K562 (cell line): ENCODE results near the gene ARFGAP1. TPM values are rescaled to one million over a fixed set of nuclear protein-coding genes. Genes with fewer than 3 reads are reported as not detected.

Experiments used
- ATAC-seq: fragments of 200-7000 bp; cut with Tn5 transposase; 3 replicates; pipeline ENCODE4 v1.9.1; 2020; ENCODE audit warnings: moderate library complexity
- BruUV-seq: library from RNA; stranded (reverse); fragments of 400-500 nt; replicated peaks from 2 replicates; lab custom pipeline; 2021; lab: Mats Ljungman, UMichigan
- CTCF ChIA-PET: fragments of 300-600 bp; formaldehyde crosslinking; extraction: SDS; loops from one replicate; lab custom pipeline; 2021; ENCODE audit warnings: low intra/inter-chr PET ratio; lab: Yijun Ruan, JAX
- POLR2A ChIA-PET: fragments of 300-600, 350-650 bp; sonication (Branson Sonifier 250); formaldehyde crosslinking; extraction: SDS; loops from one replicate; lab custom pipeline; 2021; ENCODE audit warnings: antibody characterized with exemption, inconsistent platforms; lab: Yijun Ruan, JAX
- DNase-seq, 4 experiments: peaks; one replicate each; pipeline versions ENCODE4 v3.0.0 to v3.0.0-alpha.2; 2011 to 2018; ENCODE audit warnings: low spot score in 3 of 4, mixed read lengths in 3 of 4; ENCODE audit errors: extremely low read depth in 1 of 4
- FAIRE-seq: peaks from 2 replicates; lab custom pipeline; 2011; peaks lifted over from hg19 to GRCh38; lab: Jason Lieb, UNC
- H2AFZ ChIP-seq: 2 replicates; pipeline ENCODE4 v1.6.0; 2011; ENCODE audit warnings: low read depth, low read length, control low read depth, inconsistent platforms
- H3K27ac ChIP-seq: fragments of 200-600 bp; 3 replicates; pipeline ENCODE4 v1.8.0; 2011; ENCODE audit warnings: low read depth, mild to moderate bottlenecking, control low read depth, inconsistent platforms, low read length, moderate library complexity, mixed read lengths; ENCODE audit errors: extremely low read depth
- H3K27me3 ChIP-seq, 2 experiments: fragments of 300-600 bp in 1 of 2; 2 replicates in 1 of 2; 3 replicates in 1 of 2; pipeline versions ENCODE4 v1.6.0 to v1.8.0; 2011; ENCODE audit warnings: inconsistent platforms in 2 of 2, low read length in 2 of 2, mild to moderate bottlenecking in 1 of 2, mixed read lengths in 1 of 2, moderate library complexity in 1 of 2; ENCODE audit not compliant: control insufficient read depth in 2 of 2, insufficient read depth in 2 of 2
- H3K36me3 ChIP-seq: fragments of 300-600 bp; 3 replicates; pipeline ENCODE4 v1.8.0; 2011; ENCODE audit warnings: mild to moderate bottlenecking, low read length, inconsistent platforms; ENCODE audit not compliant: control insufficient read depth, insufficient read depth
- H3K4me1 ChIP-seq, 2 experiments: fragments of 200-600 bp in 1 of 2; replicated peaks in 1 of 2; 2 replicates in 1 of 2; 3 replicates in 1 of 2; pipeline versions ENCODE4 v1.5.1 to v1.8.0; 2011; ENCODE audit warnings: inconsistent platforms in 2 of 2, low read length in 2 of 2, mild to moderate bottlenecking in 1 of 2, mixed read lengths in 1 of 2, moderate library complexity in 1 of 2; ENCODE audit not compliant: control insufficient read depth in 2 of 2, insufficient read depth in 2 of 2
- H3K4me2 ChIP-seq: 2 replicates; pipeline ENCODE4 v1.6.1; 2011; ENCODE audit warnings: low read length, control low read depth, inconsistent platforms, mixed read lengths; ENCODE audit not compliant: insufficient read depth
- H3K4me3 ChIP-seq: fragments of 200-600 bp; sonication (generic), shearing (Covaris generic); 2 replicates; pipeline ENCODE4 v1.5.1; 2016; ENCODE audit warnings: control low read depth, inconsistent platforms
- H3K79me2 ChIP-seq: fragments of 200-600 bp; 3 replicates; pipeline ENCODE4 v1.8.0; 2011; ENCODE audit warnings: low read length, inconsistent platforms; ENCODE audit not compliant: control insufficient read depth, insufficient read depth
- H3K9ac ChIP-seq, 2 experiments: 2 replicates each; pipeline versions ENCODE4 v1.6.0 to v1.6.1; 2011; ENCODE audit warnings: low read depth in 2 of 2, low read length in 2 of 2, control low read depth in 1 of 2, inconsistent platforms in 1 of 2, mild to moderate bottlenecking in 1 of 2, mixed read lengths in 1 of 2; ENCODE audit not compliant: insufficient read depth in 1 of 2
- H3K9me1 ChIP-seq: one replicate; pipeline ENCODE4 v1.6.0; 2011; ENCODE audit warnings: inconsistent platforms, mild to moderate bottlenecking, low read length, moderate library complexity; ENCODE audit not compliant: control insufficient read depth, insufficient read depth
- H3K9me3 ChIP-seq: replicated peaks from 2 replicates; pipeline ENCODE4 v1.5.1; 2011; ENCODE audit warnings: low read depth, low read length, inconsistent platforms; ENCODE audit not compliant: control insufficient read depth, insufficient read depth
- H4K20me1 ChIP-seq: replicated peaks from 2 replicates; pipeline ENCODE4 v1.6.1; 2011; ENCODE audit warnings: low read length, inconsistent platforms, mixed read lengths; ENCODE audit not compliant: control insufficient read depth, insufficient read depth
- GTF2F1 ChIP-seq: IDR thresholded peaks from 2 replicates; pipeline ENCODE4 v1.6.1; 2011; ENCODE audit warnings: low read depth, low read length, improper control_type of control experiment
- HNRNPL ChIP-seq: fragments of 200-400 bp; formaldehyde crosslinking; IDR thresholded peaks from 2 replicates; pipeline ENCODE4 v1.6.1; 2017; ENCODE audit warnings: low read depth, mild to moderate bottlenecking, low read length
- POLR2G ChIP-seq: fragments of 200-400 bp; formaldehyde crosslinking; IDR thresholded peaks from 2 replicates; pipeline ENCODE4 v1.6.1; 2017; ENCODE audit warnings: low read depth, mild to moderate bottlenecking, antibody characterized with exemption, low read length, moderate library complexity
- SRF ChIP-seq, 2 experiments: fragments of 250-450, 450-650 bp in 1 of 2; sonication (Bioruptor Pico) in 1 of 2; sonication (generic) in 1 of 2; formaldehyde crosslinking; IDR thresholded peaks; 2 replicates each; pipeline versions ENCODE4 v1.5.0 to v1.5.1; 2020 to 2022; ENCODE audit warnings: mild to moderate bottlenecking in 1 of 2, missing genetic modification reagents in 1 of 2
- WGBS: fragments of 100-300 bp; shearing (Covaris generic); methylation state at CpG from one replicate; pipeline ENCODE4 v1.1.6; 2016; ENCODE audit warnings: low coverage, mixed read lengths; ENCODE audit not compliant: insufficient coverage; ENCODE audit errors: missing lambda C conversion rate; 5-methylcytosine and 5-hydroxymethylcytosine counted together
- in situ Hi-C: fragments of 300-500 bp; cut with MboI; formaldehyde crosslinking; loops from 4 replicates; pipeline ENCODE4 v1.15.0; 2018; ENCODE audit warnings: inconsistent platforms, mixed read lengths
- intact Hi-C: fragments of 100-400 bp; cut with micrococcal nuclease; formaldehyde crosslinking; loops from 2 replicates; pipeline ENCODE4 v1.14.2; 2022
- polyA plus RNA-seq, 8 experiments: library from polyadenylated mRNA; depleted of rRNA in 4 of 8; stranded (reverse) in 5 of 8; unstranded in 3 of 8; fragments of >200 nt; fragmentation: Nextera tagmentation in 2 of 8; fragmentation: Illumina TruSeq in 1 of 8; extraction: Ambion mirVana in 2 of 8; extraction: Trizol in 1 of 8; gene quantifications; 2 replicates each; pipeline versions ENCODE4 v1.2.1 to v1.2.3, GENCODE V29; 2011 to 2014; ENCODE audit warnings: inconsistent platforms in 1 of 8, missing spikeins in 1 of 8
- total RNA-seq, 7 experiments: library from RNA; depleted of rRNA in 6 of 7; stranded (reverse); fragments of >200 nt in 6 of 7; fragmentation: Illumina TruSeq in 2 of 7; extraction: Trizol in 2 of 7; gene quantifications; 2 replicates each; pipeline versions ENCODE4 v1.2.1 to v1.2.3, GENCODE V29; 2011 to 2021; ENCODE audit warnings: low replicate concordance in 1 of 7

Gene ARFGAP1
- total and polyA plus RNA-seq, 9 of the 15 experiments (the other 6 are each of a cell fraction or from before 2014, with no cell fraction given): 0.53 to 102 (median 33.5) TPM

DNA sequence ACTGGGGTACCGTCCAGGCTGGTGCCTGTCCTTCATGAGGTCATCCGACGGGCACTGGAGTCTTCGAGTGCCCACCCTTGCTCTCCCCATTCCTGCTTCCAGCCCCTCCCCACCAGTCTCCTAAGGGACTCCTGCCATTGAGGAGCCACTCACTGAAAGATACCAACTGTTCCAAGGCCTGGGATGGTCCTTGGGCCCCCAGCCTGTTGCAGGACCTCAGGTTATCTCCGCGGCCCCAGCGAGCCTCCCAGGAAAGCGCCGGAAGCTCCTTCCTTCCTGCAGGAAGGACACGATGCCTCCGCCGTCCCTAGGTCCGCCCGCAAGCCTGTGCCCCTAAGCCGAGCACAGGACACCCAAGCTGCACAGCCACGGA is 19.6 kb upstream of the ARFGAP1 start (continued):
- TF ChIP-seq POLR2G: no peak
- no peak for TF ChIP-seq GTF2F1
- TF ChIP-seq HNRNPL: no peak
- TF ChIP-seq, all 486 proteins: peak for 0

DNA sequence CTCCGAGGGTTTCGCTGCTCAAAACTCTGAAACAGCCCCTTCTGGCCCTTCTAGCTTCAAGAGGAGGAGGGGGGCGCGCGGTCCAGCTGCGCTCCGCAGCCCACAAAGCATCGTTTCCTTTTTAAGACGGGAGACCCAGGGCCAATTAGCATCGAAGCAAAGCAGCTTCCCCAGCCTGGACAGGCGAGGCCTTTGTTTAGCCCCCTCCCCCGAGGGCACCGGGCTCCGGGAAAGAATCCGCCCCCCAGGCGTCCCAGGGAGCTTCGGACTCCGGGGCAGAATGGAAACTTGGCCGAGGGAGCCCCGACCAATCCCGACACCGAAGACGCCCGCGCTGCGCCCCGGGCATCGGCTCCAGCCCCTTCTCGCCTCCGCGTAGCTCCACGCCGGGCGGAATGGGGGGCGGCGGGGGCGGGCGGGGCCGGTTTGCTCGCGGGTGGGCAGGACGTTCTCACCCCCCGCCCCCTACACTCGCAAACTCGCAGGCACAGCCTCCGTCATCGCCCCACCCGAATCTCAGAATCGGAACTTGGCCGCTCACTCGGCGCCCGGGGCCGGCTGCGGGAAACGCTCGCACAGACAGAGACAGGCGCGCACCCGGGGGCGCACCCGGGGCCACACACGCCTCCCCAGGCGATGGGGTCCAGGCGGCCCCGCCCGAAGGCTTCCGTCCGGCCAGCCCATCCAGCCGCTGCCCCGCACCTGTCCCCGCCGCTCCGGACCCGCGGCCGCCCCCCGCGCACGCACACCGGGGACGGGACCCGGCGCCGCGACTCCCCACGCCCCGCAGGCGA is 19.0 kb upstream of the ARFGAP1 start:
- 24% methylated on average over 32 of the region's 89 CpGs for WGBS
- no TSS peak for BruUV-seq
- Histone ChIP-seq H3K27me3 (peaks cover 26 to 78% of the 10 kb centered on the region in 2 experiments; a peak in 4 of 5 replicates), H3K27ac (no peak overlapping the region), H3K36me3 (no peaks in the 10 kb centered on the region), H3K9me3 (no peaks in the 10 kb centered on the region), H3K4me1 (peaks cover 0 to 26% of the 10 kb centered on the region in 2 experiments; a peak in 2 of 5 replicates), H3K9ac (no peak overlapping the region), H2AFZ (no peak overlapping the region), H3K79me2 (no peaks in the 10 kb centered on the region), H3K4me3 (no peak overlapping the region), H4K20me1 (peaks cover 15% of the 10 kb centered on the region; the same call in 1 of the 2 replicates), H3K4me2 (no peak overlapping the region)
- CTCF ChIA-PET: no interaction called here
- DNase-seq (no peak), ATAC-seq (no peak), FAIRE-seq (no peak)
- in situ Hi-C loops (no loop called here), intact Hi-C loops (no loop called here)
- POLR2A ChIA-PET: interaction anchor here (0.6 to 1.1 kb wide), 3 partner anchors 29 to 538 kb away, joined by 3 to 4 read pairs (median 3); no protein-coding TSS in a partner anchor
- no peak for TF ChIP-seq SRF (CRISPR knock-in tag; IDR thresholded peaks at IDR 0.05)
- TF ChIP-seq, all 486 proteins: peak for 0
- no peaks in the 10 kb centered on the region for H3K9me1 ChIP-seq
